Activated CD4-positive, alpha-beta memory T cell treated with anti-CD3 and anti-CD28 coated beads, Interleukin-2, amount 10 ng/mL, durations not matched to agents 7 days and 5 days (primary cell): ENCODE measurements around the gene MCTP1. TPM values are rescaled to one million over a fixed set of nuclear protein-coding genes. Genes with fewer than 3 reads are reported as not detected.
"Not testable (repeated sequence)": the region's sequence is repeated elsewhere in the genome, so short reads cannot be mapped to it uniquely, and the experiment has no call there.

Experiments used
- CTCF ChIA-PET: fragments of 350-600 bp; sonication (Branson Sonifier 250); formaldehyde crosslinking; loops from one replicate; lab custom pipeline; 2021; ENCODE audit warnings: antibody characterized with exemption, inconsistent platforms; lab: Charles Lee
- POLR2A ChIA-PET: fragments of 350-600 bp; sonication (Branson Sonifier 250); formaldehyde crosslinking; loops from one replicate; lab custom pipeline; 2021; ENCODE audit warnings: antibody characterized with exemption; lab: Charles Lee
- DNase-seq: peaks from one replicate; pipeline ENCODE4 v3.0.0-alpha.2; 2020
- H3K27ac Mint-ChIP-seq: one replicate; pipeline ENCODE4 v1.8.0; 2021; ENCODE audit warnings: mild to moderate bottlenecking, mixed read lengths
- H3K27me3 Mint-ChIP-seq: one replicate; pipeline ENCODE4 v1.8.0; 2021; ENCODE audit warnings: mixed read lengths
- H3K36me3 Mint-ChIP-seq: one replicate; pipeline ENCODE4 v1.8.0; 2021; ENCODE audit warnings: low read depth, mixed read lengths
- H3K4me1 Mint-ChIP-seq: one replicate; pipeline ENCODE4 v1.8.0; 2021; ENCODE audit warnings: mixed read lengths
- H3K4me3 Mint-ChIP-seq: one replicate; pipeline ENCODE4 v1.8.0; 2021; ENCODE audit warnings: mild to moderate bottlenecking, mixed read lengths
- H3K9me3 Mint-ChIP-seq: one replicate; pipeline ENCODE4 v1.8.0; 2021; ENCODE audit warnings: mixed read lengths
- total RNA-seq, 2 experiments: library from RNA; stranded (reverse); gene quantifications; one replicate each; pipeline ENCODE4 v1.2.3, GENCODE V29; 2021

MCTP1 gene
- total RNA-seq, 2 experiments from 2014 or later, result not detected

DNA sequence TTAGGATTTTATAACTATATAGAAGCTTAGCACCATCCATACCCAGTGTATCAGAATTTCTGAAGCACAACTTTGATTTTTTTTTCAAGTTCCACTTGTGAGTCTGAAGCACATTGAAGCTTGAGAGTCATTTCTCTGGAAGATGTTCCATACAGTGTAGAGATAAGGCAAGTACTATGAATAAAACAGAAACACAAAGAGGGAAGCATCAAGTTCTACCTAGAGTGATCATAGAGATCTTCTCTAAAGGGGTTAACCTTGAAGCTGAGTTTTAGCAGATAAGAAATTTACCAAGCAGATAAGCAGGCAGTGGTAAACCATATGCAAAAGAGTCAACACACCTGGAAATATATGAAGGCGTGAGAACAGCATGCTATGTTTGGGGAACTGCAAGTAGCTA is 125.3 kb downstream of the MCTP1 start:
- ChIA-PET CTCF (no interaction called here), POLR2A (no interaction called here)
- Mint-ChIP-seq H3K4me1 (no peaks in the 10 kb centered on the region), H3K9me3 (no peaks in the 10 kb centered on the region), H3K36me3 (no peaks in the 10 kb centered on the region), H3K27me3 (no peaks in the 10 kb centered on the region), H3K27ac (no peak overlapping the region), H3K4me3 (no peak overlapping the region)
- DNase-seq, result no peak

GRCh38 chr5:95155888-95156287 is 129.0 kb downstream of the MCTP1 start:
- Mint-ChIP-seq H3K27ac (no peak overlapping the region), H3K4me1 (no peaks in the 10 kb centered on the region), H3K27me3 (no peaks in the 10 kb centered on the region), H3K4me3 (no peak overlapping the region), H3K36me3 (no peaks in the 10 kb centered on the region), H3K9me3 (no peaks in the 10 kb centered on the region)
- POLR2A ChIA-PET, result no interaction called here
- CTCF ChIA-PET, result no interaction called here
- DNase-seq, result no peak

GRCh38 chr5:95153511-95153910 is 131.4 kb downstream of the MCTP1 start:
- no peak overlapping the region for H3K4me3 Mint-ChIP-seq
- ChIA-PET POLR2A (no interaction called here), CTCF (no interaction called here)
- H3K27ac Mint-ChIP-seq, result no peak overlapping the region
- H3K27me3 Mint-ChIP-seq, result no peaks in the 10 kb centered on the region
- no peaks in the 10 kb centered on the region for H3K9me3 Mint-ChIP-seq
- no peaks in the 10 kb centered on the region for H3K4me1 Mint-ChIP-seq
- H3K36me3 Mint-ChIP-seq, result no peaks in the 10 kb centered on the region
- DNase-seq, result no peak

DNA sequence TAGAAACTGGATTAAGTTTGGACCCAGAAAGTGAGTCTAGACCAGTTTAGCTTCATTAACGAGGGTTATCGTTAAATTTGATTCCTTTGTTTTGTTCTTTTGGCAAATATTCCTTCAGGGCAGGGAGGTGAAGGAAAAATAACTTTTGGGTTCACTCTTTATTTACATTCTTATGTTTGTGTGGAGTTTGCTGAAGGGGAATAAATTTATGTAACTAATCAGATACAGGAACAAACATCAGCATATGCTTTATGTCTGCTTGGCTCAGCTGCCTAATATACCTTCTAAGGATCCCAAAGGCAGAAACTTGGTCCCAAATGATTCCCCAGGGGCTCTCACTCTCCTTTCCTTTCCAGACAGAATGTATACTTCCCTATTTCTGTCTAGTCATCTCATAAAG is 132.4 kb downstream of the MCTP1 start:
- CTCF ChIA-PET, result no interaction called here
- H3K9me3 Mint-ChIP-seq, result no peaks in the 10 kb centered on the region
- no peak for DNase-seq
- H3K27me3 Mint-ChIP-seq, result no peaks in the 10 kb centered on the region
- H3K36me3 Mint-ChIP-seq, result no peaks in the 10 kb centered on the region
- H3K4me1 Mint-ChIP-seq, result no peaks in the 10 kb centered on the region
- POLR2A ChIA-PET, result no interaction called here
- no peak overlapping the region for H3K27ac Mint-ChIP-seq
- H3K4me3 Mint-ChIP-seq, result no peak overlapping the region

GRCh38 chr5:95152131-95152530 is 132.8 kb downstream of the MCTP1 start:
- no peaks in the 10 kb centered on the region for H3K9me3 Mint-ChIP-seq
- H3K27me3 Mint-ChIP-seq, result no peaks in the 10 kb centered on the region
- no peak overlapping the region for H3K4me3 Mint-ChIP-seq
- DNase-seq, result no peak
- no peaks in the 10 kb centered on the region for H3K4me1 Mint-ChIP-seq
- ChIA-PET POLR2A (no interaction called here), CTCF (no interaction called here)
- H3K36me3 Mint-ChIP-seq, result no peaks in the 10 kb centered on the region
- no peak overlapping the region for H3K27ac Mint-ChIP-seq

DNA sequence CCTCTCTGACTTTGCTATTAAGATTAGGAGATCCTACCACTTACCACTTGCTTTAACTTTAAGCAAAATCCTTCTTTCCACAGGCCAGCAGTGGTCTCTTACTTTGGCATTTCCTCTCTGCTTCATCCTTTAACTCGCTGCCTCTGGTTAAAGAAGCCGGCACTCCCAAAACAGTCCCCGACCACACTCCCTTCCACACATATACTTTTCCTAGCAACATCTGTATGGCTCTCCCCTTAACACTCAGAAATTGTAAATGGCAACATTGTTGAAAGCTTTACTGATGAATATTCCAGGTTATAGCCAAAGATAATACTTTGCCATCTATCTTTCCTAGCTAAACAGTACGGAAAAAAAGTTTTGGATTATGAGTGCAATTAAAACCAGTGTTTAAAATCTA is 133.2 kb downstream of the MCTP1 start:
- Mint-ChIP-seq H3K4me1 (no peaks in the 10 kb centered on the region), H3K9me3 (no peaks in the 10 kb centered on the region), H3K27ac (no peak overlapping the region), H3K27me3 (no peaks in the 10 kb centered on the region), H3K36me3 (no peaks in the 10 kb centered on the region), H3K4me3 (no peak overlapping the region)
- POLR2A ChIA-PET, result no interaction called here
- DNase-seq, result no peak
- CTCF ChIA-PET, result no interaction called here

GRCh38 chr5:95149387-95149786 is 135.5 kb downstream of the MCTP1 start:
- no peaks in the 10 kb centered on the region for H3K36me3 Mint-ChIP-seq
- H3K27me3 Mint-ChIP-seq, result no peaks in the 10 kb centered on the region
- H3K4me3 Mint-ChIP-seq, result no peak overlapping the region
- no peak for DNase-seq
- POLR2A ChIA-PET, result no interaction called here
- H3K27ac Mint-ChIP-seq, result no peak overlapping the region
- H3K9me3 Mint-ChIP-seq, result peaks cover 3% of the 10 kb centered on the region
- CTCF ChIA-PET, result interaction anchor here (0.6 kb wide), 1 partner anchor 15 kb away, joined by 4 read pairs; no protein-coding TSS in a partner anchor
- no peaks in the 10 kb centered on the region for H3K4me1 Mint-ChIP-seq

- H3K27ac Mint-ChIP-seq, result no peak overlapping the region
- H3K4me1 Mint-ChIP-seq, result no peaks in the 10 kb centered on the region
- no peak overlapping the region for H3K4me3 Mint-ChIP-seq
- H3K27me3 Mint-ChIP-seq, result no peaks in the 10 kb centered on the region
- DNase-seq, result no peak
- H3K9me3 Mint-ChIP-seq, result peaks cover 3% of the 10 kb centered on the region
- H3K36me3 Mint-ChIP-seq, result no peaks in the 10 kb centered on the region
- CTCF ChIA-PET, result no interaction called here
- POLR2A ChIA-PET, result no interaction called here
These were observed 136.4 kb downstream of the MCTP1 start for GRCh38 chr5:95148453-95148852.

DNA sequence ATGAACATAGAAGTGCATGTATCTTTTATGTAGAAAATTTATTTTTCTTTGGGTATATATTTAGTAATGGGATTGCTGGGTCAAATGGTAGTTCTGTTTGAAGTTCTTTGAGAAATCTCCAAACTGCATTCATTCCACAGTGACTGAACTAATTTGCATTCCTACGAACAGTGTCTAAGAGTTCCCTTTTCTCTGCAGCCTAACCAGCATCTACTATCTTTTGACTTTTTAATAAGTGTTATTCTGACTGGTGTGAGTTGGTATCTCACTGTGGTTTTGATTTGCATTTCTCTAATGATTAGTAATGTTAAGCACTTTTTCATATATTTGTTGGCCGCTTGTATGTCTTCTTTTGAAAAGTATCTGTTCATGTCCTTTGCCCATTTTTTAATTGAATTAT is 141.0 kb downstream of the MCTP1 start:
- H3K27ac Mint-ChIP-seq, DNase-seq, H3K27me3 Mint-ChIP-seq, POLR2A ChIA-PET, CTCF ChIA-PET, H3K4me1 Mint-ChIP-seq, H3K4me3 Mint-ChIP-seq, H3K9me3 Mint-ChIP-seq, H3K36me3 Mint-ChIP-seq: not testable (repeated sequence)

GRCh38 chr5:95142145-95142544 is 142.7 kb downstream of the MCTP1 start:
- ChIA-PET CTCF (no interaction called here), POLR2A (no interaction called here)
- no peaks in the 10 kb centered on the region for H3K27me3 Mint-ChIP-seq
- H3K27ac Mint-ChIP-seq, result no peak overlapping the region
- no peak for DNase-seq
- no peak overlapping the region for H3K4me3 Mint-ChIP-seq
- H3K36me3 Mint-ChIP-seq, result no peaks in the 10 kb centered on the region
- H3K9me3 Mint-ChIP-seq, result peaks cover 3% of the 10 kb centered on the region
- no peaks in the 10 kb centered on the region for H3K4me1 Mint-ChIP-seq

DNA sequence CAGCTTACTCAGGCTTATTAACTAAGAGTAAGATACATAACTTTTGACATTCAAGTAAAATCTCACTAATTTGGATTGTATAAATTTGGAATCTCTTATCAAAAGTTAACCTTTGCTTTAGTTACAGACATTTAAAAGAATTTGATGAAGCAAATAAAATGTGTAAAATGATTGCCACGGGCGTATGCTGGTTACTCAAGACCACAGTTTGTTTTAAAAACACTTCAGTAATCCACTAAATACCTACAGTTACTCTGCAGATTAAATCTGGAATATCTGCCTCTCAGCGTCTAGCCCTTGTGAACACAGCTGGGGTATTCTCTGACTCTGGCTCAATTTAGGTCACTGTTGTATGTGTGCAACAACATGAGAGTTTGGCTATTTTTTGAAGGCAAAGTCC is 143.8 kb downstream of the MCTP1 start:
- ChIA-PET POLR2A (no interaction called here), CTCF (no interaction called here)
- no peaks in the 10 kb centered on the region for H3K4me1 Mint-ChIP-seq
- H3K36me3 Mint-ChIP-seq, result no peaks in the 10 kb centered on the region
- H3K27me3 Mint-ChIP-seq, result no peaks in the 10 kb centered on the region
- DNase-seq, result no peak
- H3K4me3 Mint-ChIP-seq, result no peak overlapping the region
- H3K27ac Mint-ChIP-seq, result no peak overlapping the region
- H3K9me3 Mint-ChIP-seq, result peaks cover 3% of the 10 kb centered on the region

- DNase-seq, result no peak
- CTCF ChIA-PET, result interaction anchor here (0.6 kb wide), 1 partner anchor 15 kb away, joined by 4 read pairs; no protein-coding TSS in a partner anchor
- H3K36me3 Mint-ChIP-seq, result no peaks in the 10 kb centered on the region
- no peak overlapping the region for H3K27ac Mint-ChIP-seq
- POLR2A ChIA-PET, result no interaction called here
- H3K27me3 Mint-ChIP-seq, result no peaks in the 10 kb centered on the region
- no peaks in the 10 kb centered on the region for H3K4me1 Mint-ChIP-seq
- no peak overlapping the region for H3K4me3 Mint-ChIP-seq
- peaks cover 3% of the 10 kb centered on the region for H3K9me3 Mint-ChIP-seq
These were observed 150.6 kb downstream of the MCTP1 start for GRCh38 chr5:95134326-95134725.

- H3K9me3 Mint-ChIP-seq, result peaks cover 3% of the 10 kb centered on the region
- ChIA-PET CTCF (no interaction called here), POLR2A (no interaction called here)
- H3K36me3 Mint-ChIP-seq, result no peaks in the 10 kb centered on the region
- no peak for DNase-seq
- H3K27me3 Mint-ChIP-seq, result no peaks in the 10 kb centered on the region
- H3K27ac Mint-ChIP-seq, result no peak overlapping the region
- H3K4me1 Mint-ChIP-seq, result no peaks in the 10 kb centered on the region
- H3K4me3 Mint-ChIP-seq, result no peak overlapping the region
These were observed 152.8 kb downstream of the MCTP1 start for GRCh38 chr5:95132096-95132495.

- no peaks in the 10 kb centered on the region for H3K36me3 Mint-ChIP-seq
- CTCF ChIA-PET, result no interaction called here
- DNase-seq, result no peak
- H3K4me3 Mint-ChIP-seq, result no peak overlapping the region
- H3K27ac Mint-ChIP-seq, result no peak overlapping the region
- no peaks in the 10 kb centered on the region for H3K4me1 Mint-ChIP-seq
- H3K27me3 Mint-ChIP-seq, result no peaks in the 10 kb centered on the region
- H3K9me3 Mint-ChIP-seq, result peaks cover 3% of the 10 kb centered on the region
- POLR2A ChIA-PET, result no interaction called here
These were observed 154.0 kb downstream of the MCTP1 start for GRCh38 chr5:95130941-95131340.

- H3K27ac Mint-ChIP-seq, result no peak overlapping the region
- no peak overlapping the region for H3K4me3 Mint-ChIP-seq
- no peaks in the 10 kb centered on the region for H3K9me3 Mint-ChIP-seq
- no peaks in the 10 kb centered on the region for H3K27me3 Mint-ChIP-seq
- H3K4me1 Mint-ChIP-seq, result no peaks in the 10 kb centered on the region
- no peak for DNase-seq
- H3K36me3 Mint-ChIP-seq, result no peaks in the 10 kb centered on the region
- POLR2A ChIA-PET, result no interaction called here
- CTCF ChIA-PET, result no interaction called here
These were observed 160.2 kb downstream of the MCTP1 start for GRCh38 chr5:95124731-95125130.
